Stimulated activated CD4-positive, alpha-beta T cell treated with anti-CD3 and anti-CD28 coated beads, Interleukin-12 subunit alpha, Interleukin-12 subunit beta, amount 100 ng/mL, for 4 hours (primary cell): ENCODE data around the gene DNAJC2.
A peak's percentile ranks its signal among the peaks of the same experiment; 100 is the strongest.

ENCODE experiments used
- DNase-seq: peaks from one replicate; pipeline ENCODE4 v3.0.0-alpha.2; 2020

DNAJC2 gene, protein sequence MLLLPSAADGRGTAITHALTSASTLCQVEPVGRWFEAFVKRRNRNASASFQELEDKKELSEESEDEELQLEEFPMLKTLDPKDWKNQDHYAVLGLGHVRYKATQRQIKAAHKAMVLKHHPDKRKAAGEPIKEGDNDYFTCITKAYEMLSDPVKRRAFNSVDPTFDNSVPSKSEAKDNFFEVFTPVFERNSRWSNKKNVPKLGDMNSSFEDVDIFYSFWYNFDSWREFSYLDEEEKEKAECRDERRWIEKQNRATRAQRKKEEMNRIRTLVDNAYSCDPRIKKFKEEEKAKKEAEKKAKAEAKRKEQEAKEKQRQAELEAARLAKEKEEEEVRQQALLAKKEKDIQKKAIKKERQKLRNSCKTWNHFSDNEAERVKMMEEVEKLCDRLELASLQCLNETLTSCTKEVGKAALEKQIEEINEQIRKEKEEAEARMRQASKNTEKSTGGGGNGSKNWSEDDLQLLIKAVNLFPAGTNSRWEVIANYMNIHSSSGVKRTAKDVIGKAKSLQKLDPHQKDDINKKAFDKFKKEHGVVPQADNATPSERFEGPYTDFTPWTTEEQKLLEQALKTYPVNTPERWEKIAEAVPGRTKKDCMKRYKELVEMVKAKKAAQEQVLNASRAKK

GRCh38 chr7:103344453-103345149 lies at the start of gene DNAJC2:
TSS of gene DNAJC2 (minus strand) at chr7:103344767. CDS start at chr7:103344622, 145 bp downstream.
- DNase-seq = peak; percentile 79

DNA sequence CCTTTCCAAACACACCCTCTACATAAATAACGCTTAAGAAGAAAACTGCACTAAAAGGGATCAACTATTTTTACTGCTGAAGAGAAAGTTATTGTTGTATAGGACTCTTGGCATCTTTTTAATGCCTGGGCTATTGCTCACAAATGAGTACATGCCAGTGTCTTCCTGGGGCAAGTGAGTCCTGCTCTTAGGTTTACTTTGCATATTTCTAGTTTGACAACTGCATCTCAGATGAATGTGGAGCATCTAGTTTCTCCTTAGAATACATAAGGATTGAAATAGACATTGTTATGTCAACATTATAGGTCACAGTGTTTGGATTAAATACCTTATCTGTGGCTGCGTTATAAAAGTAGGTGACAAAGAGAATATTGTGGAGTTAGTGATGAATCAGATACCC lies 47.4 kb upstream of the DNAJC2 start:
- DNase-seq = no peak

- DNase-seq = no peak
These were observed 46.6 kb upstream of the DNAJC2 start for GRCh38 chr7:103391150-103391549.

DNA sequence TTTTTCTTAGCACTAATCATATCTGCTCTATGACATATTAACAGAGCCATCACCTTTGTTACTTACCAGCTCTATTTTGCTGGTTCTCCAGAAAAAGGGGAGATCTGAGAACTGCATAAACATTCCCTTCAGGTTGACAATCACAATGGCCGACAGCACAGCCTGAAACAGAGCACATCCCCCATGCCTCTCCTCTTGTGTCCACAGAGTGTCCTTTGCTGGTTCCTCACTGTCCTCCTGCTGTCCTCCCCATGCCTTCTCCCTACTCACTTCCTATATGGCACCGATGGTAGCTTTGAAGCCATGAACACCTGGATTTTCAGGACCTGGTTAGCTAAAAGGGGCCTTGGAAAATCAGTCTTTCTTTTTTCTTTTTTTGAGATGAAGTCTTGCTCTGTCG lies 44.7 kb upstream of the DNAJC2 start:
- DNase-seq = no peak

DNA sequence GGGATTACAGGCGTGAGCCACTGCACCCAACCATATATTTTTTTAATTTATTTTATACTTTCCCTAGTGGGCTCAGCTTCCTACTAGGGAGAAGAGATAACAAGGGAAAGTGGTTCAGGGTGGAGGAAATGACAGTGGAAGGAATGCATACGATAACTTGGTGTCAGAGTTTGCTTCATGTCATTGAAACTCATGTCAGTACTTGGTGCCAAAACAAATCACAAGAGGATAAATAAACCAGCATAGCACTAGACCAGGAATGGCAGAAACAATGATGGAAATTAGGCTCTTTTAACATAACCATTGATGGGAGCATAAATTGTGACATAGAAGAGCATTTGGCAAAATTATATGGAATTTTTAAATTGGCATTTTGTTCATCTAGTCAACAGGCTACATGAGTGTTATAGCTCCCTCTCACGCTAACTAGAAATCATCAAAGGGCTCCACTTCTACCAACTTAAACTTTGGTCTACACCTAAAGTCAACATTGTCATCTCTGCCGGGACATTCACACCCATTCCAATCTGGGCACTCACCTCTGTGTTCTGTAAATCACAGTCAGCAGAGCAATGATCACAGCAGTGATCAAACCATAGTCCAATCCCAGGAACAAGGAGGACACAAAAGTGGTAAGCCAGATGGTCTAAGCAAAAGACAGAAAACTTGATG lies 44.0 kb upstream of the DNAJC2 start:
- no peak for DNase-seq

GRCh38 chr7:103387242-103387641 lies 42.7 kb upstream of the DNAJC2 start:
- DNase-seq = no peak

- DNase-seq = no peak
These were observed 37.5 kb upstream of the DNAJC2 start for GRCh38 chr7:103382032-103382402.

DNA sequence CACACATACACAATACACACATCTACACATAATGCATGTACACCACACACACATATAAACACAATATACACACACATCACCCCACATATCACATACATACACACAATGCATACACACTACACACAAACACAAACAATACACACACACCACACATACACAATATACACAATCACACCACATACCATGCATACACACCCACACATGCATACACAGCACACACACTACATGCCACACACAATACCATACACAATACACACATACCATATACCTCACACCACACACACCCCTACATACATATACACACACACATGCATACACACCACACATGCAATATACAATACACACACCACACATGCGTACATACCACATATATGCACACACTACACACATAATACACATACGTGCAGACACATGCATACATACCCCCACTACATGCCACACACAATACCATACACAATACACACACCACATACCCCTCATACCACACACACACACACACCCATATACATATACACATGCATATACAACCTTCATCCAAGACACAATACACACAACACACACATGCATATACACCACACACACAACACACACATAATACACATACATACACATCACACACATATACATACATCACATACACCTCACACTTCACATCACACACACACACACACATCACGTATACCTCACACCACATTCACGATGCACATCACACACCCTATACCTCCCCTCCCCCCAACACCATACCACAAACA lies 36.9 kb upstream of the DNAJC2 start:
- no peak for DNase-seq

DNA sequence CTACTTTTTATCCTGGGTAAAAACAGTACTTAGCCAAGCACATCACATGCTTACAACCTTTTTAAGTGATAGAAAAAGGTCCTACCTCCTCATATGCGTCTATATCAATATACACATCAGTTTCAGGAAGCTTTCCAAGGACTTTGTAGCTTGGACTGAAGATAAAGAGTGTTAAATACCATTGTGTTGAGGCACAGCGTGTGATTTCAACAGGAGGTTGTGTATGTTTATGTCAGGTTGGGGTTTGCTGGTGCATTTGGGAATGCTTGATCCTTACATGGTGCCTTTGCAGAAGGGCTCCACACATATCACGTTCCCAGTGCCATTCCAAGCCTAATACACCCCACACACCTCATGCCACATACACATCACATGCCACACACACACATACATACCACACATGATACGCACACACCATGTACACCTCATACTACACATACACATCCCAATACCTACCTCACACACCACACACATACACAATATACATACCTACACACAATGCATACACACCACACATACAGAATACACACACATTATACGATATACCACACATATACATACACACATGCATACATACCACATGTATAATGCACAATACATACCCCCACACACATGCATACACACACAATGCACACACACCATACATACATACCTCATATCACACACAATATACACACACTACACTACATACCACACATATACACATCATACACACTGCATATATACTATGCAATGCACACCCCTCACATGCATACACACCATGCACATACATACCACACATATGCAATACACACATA lies 36.0 kb upstream of the DNAJC2 start:
- DNase-seq = no peak

DNA sequence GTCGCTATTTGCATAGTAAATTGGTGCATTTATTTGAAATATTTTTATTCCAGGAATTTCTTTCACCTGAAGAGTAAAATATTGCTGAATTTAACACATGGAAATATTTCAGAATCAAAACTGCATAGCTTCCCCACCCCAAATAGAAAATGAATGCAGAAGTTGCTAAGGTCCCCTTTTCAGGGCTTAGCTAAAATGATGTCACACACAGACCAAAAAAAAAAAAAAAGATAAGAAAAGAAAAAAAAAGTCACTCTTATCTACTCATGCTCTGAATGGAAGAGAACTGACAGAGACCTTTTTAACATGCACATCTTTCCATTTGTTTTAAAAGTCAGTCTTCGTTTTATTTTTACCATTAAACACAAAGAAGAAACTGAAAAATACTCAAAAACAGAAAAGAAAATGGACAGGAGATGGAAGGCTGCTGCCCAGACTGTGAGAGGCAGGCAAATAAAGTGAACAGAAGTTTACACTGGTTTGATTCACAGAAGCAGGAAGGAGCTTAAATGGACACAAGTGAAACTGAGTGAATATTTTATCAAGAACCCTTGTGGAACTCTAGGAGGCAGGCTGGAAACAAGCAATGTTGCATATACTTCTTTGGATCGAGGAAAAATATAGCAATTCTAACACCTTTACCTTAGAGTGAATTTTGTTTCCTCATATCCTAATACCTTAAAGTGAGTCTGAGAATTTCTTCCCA lies 34.9 kb upstream of the DNAJC2 start:
- no peak for DNase-seq

DNA sequence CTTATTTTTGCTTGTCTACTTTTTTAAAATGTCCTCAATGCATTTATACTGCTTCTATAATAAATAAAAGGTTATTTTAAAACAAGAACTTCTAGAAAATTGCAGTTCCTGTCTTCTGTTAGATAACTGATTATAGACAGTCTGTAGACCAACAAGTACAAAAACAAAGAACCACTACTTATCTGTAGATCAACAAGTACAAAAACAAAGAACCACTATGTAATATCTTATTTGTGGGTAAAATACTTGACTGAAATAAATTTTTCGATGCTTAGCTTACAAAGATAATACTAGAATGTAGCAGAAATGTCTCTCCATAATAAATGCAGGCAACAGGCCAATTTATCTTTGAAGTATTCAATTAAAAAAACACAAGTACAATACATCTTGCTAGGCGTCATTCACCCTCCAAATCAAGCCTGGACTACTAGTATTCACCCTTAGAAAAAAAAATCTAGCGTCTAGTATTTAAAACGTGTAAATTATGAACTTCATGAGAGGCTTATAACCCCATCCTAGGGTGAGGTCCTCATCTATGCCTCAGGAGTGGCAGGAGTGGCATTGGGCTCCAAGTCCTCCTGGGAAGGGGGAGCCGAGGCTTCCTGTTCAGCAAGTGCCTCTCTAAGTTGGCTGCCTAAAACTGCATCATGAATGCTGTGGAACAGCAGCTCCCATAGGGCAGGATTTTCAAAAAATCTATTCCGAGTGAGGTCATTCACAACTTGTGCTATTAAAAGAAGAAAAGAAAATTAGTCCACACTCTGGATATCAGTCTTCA lies 29.5 kb upstream of the DNAJC2 start:
- no peak for DNase-seq

- no peak for DNase-seq
These were observed 24.9 kb upstream of the DNAJC2 start for GRCh38 chr7:103369432-103369831.

DNA sequence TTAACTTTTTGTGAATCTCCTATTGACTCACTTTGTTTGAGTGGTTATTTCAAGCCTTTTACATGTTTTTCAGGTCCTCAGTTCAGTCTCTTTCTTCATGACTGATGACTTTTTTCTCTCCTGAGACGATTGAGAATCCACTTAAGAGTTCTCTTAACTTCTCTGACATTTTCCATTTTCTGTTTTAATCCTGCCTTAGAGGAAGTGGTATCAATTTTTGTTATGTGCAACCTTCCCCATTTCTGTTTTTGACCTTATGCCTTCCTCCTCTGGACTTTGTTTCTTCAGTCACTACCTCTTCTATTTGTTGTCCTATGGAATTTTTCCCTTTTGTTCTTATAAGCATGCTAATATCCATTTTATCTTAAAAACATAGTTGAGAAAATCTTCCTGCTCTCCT lies 5.2 kb upstream of the DNAJC2 start:
- DNase-seq = no peak

- DNase-seq = no peak
These were observed 4.4 kb upstream of the DNAJC2 start for GRCh38 chr7:103348959-103349358.

GRCh38 chr7:103348452-103348851 lies 3.9 kb upstream of the DNAJC2 start:
- DNase-seq = no peak

DNA sequence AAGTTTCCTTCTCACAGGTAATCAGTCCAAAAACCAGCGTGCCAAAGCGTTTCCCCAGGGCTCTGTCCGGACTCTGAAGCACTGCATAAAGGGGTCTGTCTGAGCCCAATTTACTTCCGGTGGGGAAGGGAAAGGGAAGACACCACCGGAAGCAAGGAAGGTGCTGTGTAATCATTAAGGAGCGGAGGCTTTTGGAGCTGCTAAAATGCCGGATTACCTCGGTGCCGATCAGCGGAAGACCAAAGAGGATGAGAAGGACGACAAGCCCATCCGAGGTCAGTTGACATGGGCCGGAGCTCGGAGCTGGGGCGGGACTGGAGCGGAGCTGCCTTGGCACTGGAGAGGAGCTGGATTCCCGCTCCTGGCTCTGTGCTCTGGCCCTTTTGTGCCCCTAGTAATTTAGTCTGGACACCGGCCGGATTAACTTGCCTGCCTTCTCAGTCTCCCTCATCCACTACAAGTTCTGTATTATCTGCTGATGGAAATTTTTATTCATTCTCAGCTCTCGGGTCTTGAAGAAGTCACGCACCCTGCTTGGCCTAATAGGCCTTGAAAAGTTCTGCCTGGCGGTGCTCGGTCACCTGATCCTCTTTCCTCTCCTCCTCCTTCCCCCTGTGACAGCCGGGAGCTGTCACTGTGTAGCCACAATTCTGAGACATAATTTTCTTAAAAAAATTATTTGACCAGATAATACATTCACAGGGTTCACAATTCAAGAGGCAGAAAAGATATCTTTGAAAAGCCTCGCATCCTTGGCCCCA lies 3.1 kb upstream of the DNAJC2 start, which contains the start of gene PSMC2:
Gene PSMC2 (plus strand): TSS at position 137 of the 761 bp plus-strand sequence. CDS start 69 bp downstream, at position 206.
- peak; percentile 65 for DNase-seq

DNA sequence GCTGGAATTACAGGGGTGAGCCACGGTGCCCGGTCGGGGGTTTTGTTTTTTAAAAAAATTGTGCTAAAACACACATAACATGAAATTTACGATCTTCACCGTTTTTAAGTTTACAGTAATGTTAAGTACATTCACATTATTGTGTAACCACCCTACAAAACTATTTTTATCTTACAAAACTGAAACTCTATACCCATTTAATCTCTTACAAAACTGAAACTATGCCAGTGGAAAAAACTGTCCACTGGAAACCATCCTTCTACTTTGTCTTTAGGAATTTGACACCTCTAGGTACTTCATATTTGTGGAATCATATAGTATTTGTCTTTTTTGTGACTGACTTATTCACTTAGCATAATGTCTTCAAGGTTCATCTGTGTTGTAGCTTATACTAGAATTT lies 1.8 kb upstream of the DNAJC2 start:
- no peak for DNase-seq

DNA sequence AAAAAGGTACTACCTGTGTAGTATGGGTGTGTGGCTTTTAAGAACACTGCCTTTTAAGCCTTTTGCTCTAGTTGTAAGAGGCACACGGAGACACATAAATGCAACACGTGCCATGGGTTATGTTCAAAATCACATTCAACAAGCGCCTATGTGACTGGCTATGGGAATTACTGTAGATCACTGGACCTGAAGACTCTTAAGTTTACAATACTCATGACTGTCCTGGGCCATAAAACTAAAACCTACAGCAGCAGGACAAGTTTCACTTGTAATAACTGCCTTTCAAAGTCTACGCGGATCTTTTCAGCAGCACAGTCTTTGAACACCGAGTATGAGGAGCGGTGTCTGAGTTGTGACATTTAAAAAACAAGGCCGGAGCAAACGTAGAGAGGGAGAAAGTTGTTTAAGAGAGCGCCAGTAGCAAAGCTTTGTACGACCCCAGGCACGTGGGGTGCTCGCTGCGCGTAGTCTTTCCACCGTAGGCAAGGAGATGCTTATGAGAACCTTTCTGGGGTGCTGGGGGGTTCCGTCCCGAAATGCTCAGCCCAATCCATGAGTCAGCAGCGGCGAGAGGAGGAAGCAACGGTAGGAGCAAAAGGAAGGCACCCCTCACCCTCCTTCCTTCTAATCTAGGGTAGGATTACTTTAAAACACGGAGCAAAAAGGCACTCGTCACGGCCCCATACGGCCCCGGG lies 662 bp downstream of the DNAJC2 start:
- DNase-seq = peak; percentile 37

DNA sequence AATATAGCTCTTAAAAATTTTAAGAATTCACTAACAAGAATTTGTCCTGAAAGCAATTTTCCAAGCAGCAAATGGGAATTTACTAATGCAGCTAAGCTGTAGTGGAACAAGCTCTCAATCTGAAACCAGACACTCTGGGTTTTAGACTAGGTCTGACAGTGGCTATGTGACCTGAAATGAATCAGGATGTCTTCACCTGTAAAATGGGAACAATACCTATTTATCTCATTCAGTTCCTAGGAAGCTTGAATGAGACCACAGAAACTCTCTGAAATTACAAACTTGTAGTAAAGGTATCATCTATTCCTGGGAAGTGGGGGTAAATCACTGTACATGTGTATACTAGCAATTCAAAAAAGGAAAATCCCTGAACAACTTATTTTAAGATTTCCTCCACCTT lies 1.2 kb downstream of the DNAJC2 start:
- DNase-seq = no peak
